GM21576 (cell line): Measurements from ENCODE around the gene LAD1.

Experiments
- ATAC-seq: cut with Tn5 transposase; IDR thresholded peaks from one replicate; pipeline ENCODE4 v1.9.1; 2021; ENCODE audit warnings: mild to moderate bottlenecking, moderate library complexity; ENCODE audit not compliant: unreplicated experiment

Gene LAD1

GRCh38 chr1:201366696-201367095 is 32.4 kb downstream of the LAD1 start:
- ATAC-seq = no peak

GRCh38 chr1:201365251-201365650 is 33.9 kb downstream of the LAD1 start:
- ATAC-seq = no peak

- ATAC-seq = no peak
These were observed 34.4 kb downstream of the LAD1 start for GRCh38 chr1:201364808-201365105.

- ATAC-seq = no peak
These were observed 35.7 kb downstream of the LAD1 start for GRCh38 chr1:201363467-201363866.

- no peak for ATAC-seq
These were observed 36.2 kb downstream of the LAD1 start for GRCh38 chr1:201362906-201363305.

- no peak for ATAC-seq
These were observed 37.2 kb downstream of the LAD1 start for GRCh38 chr1:201361652-201362504.

- ATAC-seq = no peak
These were observed 38.0 kb downstream of the LAD1 start for GRCh38 chr1:201360901-201361651.

- ATAC-seq = no peak
These were observed 38.6 kb downstream of the LAD1 start for GRCh38 chr1:201360486-201360885.

GRCh38 chr1:201359873-201360210 is 39.3 kb downstream of the LAD1 start:
- no peak for ATAC-seq

GRCh38 chr1:201359031-201359872 is 39.9 kb downstream of the LAD1 start:
- no peak for ATAC-seq

- ATAC-seq = no peak
These were observed 40.5 kb downstream of the LAD1 start for GRCh38 chr1:201358596-201358995.

- no peak for ATAC-seq
These were observed 41.3 kb downstream of the LAD1 start for GRCh38 chr1:201357636-201358348.

GRCh38 chr1:201357211-201357610 is 41.9 kb downstream of the LAD1 start:
- no peak for ATAC-seq

- ATAC-seq = no peak
These were observed 42.4 kb downstream of the LAD1 start for GRCh38 chr1:201356701-201357100.

GRCh38 chr1:201356236-201356635 is 42.9 kb downstream of the LAD1 start:
- no peak for ATAC-seq

GRCh38 chr1:201355471-201355870 is 43.7 kb downstream of the LAD1 start:
- no peak for ATAC-seq

GRCh38 chr1:201354901-201355295 is 44.2 kb downstream of the LAD1 start:
- no peak for ATAC-seq

GRCh38 chr1:201354151-201354900 is 44.8 kb downstream of the LAD1 start:
- no peak for ATAC-seq

GRCh38 chr1:201353186-201353940 is 45.8 kb downstream of the LAD1 start:
- ATAC-seq = no peak

GRCh38 chr1:201351617-201352016 is 47.5 kb downstream of the LAD1 start:
- ATAC-seq = no peak
